ENCODE results near the gene LSAMP. TPM values are rescaled to one million over a fixed set of nuclear protein-coding genes. Genes with fewer than 3 reads are reported as not detected.

Gene LSAMP
- total RNA-seq, 1 donor: 3.3 TPM

DNA sequence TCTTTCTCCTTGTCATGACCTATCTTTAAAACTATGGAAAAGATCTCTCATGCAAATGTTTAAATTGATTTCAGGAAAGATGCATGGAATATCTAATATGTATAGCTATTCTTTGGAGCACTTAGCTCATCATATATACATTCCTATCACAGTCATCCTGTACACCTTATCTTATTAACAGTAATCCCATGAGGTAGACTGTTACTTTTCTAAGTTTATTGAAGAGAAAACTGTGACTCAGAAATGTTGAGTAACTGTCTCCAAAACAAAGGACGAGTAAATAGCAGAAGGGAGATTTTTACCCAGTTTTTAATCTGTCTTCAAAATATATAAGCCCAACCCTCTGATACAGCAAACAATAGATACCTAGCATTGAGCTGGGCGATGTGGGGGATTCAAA, 513.7 kb downstream of the LSAMP start:
- no peaks in the 10 kb centered on the region for H3K27me3 ChIP-seq (ENCODE audit: insufficient read depth, low read length)
- TF ChIP-seq, protein P1, sequence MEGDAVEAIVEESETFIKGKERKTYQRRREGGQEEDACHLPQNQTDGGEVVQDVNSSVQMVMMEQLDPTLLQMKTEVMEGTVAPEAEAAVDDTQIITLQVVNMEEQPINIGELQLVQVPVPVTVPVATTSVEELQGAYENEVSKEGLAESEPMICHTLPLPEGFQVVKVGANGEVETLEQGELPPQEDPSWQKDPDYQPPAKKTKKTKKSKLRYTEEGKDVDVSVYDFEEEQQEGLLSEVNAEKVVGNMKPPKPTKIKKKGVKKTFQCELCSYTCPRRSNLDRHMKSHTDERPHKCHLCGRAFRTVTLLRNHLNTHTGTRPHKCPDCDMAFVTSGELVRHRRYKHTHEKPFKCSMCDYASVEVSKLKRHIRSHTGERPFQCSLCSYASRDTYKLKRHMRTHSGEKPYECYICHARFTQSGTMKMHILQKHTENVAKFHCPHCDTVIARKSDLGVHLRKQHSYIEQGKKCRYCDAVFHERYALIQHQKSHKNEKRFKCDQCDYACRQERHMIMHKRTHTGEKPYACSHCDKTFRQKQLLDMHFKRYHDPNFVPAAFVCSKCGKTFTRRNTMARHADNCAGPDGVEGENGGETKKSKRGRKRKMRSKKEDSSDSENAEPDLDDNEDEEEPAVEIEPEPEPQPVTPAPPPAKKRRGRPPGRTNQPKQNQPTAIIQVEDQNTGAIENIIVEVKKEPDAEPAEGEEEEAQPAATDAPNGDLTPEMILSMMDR (IDR thresholded peaks at IDR 0.05; ENCODE audit: extremely low read depth, low read depth, low read length): no peak
- no peak overlapping the region for H2AFZ ChIP-seq (ENCODE audit: low read length)
- no peaks in the 10 kb centered on the region for H3K9me3 ChIP-seq (ENCODE audit: low read depth, low read length)
- no peak for DNase-seq (ENCODE audit: insufficient read length, low spot score, missing footprints)
- H3K4me1 ChIP-seq (ENCODE audit: insufficient read depth, low read length): no peaks in the 10 kb centered on the region
- no peaks in the 10 kb centered on the region for H3K36me3 ChIP-seq (ENCODE audit: insufficient read depth, low read length)
- H3K79me2 ChIP-seq (ENCODE audit: insufficient read depth, low read length): no peaks in the 10 kb centered on the region
- H4K20me1 ChIP-seq (ENCODE audit: insufficient read depth, low read length): no peaks in the 10 kb centered on the region
- H3K4me3 ChIP-seq (ENCODE audit: insufficient read depth, low read length): no peak overlapping the region
- no peak overlapping the region for H3K27ac ChIP-seq (ENCODE audit: low read depth, low read length)
- H3K4me2 ChIP-seq (ENCODE audit: insufficient read depth, low read length): no peak overlapping the region

DNA sequence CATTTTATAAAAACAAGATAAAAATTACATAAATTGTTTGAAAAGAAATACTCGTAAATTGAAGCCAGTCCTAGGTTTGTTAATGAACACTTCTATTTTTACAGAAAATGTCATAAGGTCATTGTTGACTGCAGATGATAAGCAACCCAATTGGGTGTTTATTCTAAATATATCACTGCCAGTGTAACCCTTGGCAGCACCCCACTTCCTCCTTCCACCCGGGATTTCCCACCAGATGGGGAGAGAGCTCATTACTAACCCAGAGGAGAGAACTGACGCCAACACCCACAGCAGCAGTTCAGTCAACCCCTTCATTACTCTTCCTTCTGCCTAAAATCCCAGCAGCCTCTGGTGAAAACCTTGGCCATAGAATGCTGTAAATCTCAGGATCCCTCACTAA, 514.4 kb downstream of the LSAMP start:
- H3K36me3 ChIP-seq (ENCODE audit: insufficient read depth, low read length): no peaks in the 10 kb centered on the region
- no peaks in the 10 kb centered on the region for H3K79me2 ChIP-seq (ENCODE audit: insufficient read depth, low read length)
- no peaks in the 10 kb centered on the region for H4K20me1 ChIP-seq (ENCODE audit: insufficient read depth, low read length)
- no peaks in the 10 kb centered on the region for H3K4me1 ChIP-seq (ENCODE audit: insufficient read depth, low read length)
- H2AFZ ChIP-seq (ENCODE audit: low read length): no peak overlapping the region
- H3K27me3 ChIP-seq (ENCODE audit: insufficient read depth, low read length): no peaks in the 10 kb centered on the region
- no peak overlapping the region for H3K4me3 ChIP-seq (ENCODE audit: insufficient read depth, low read length)
- H3K4me2 ChIP-seq (ENCODE audit: insufficient read depth, low read length): no peak overlapping the region
- H3K9me3 ChIP-seq (ENCODE audit: low read depth, low read length): no peaks in the 10 kb centered on the region
- TF ChIP-seq, protein P1 (IDR thresholded peaks at IDR 0.05; ENCODE audit: extremely low read depth, low read depth, low read length): no peak
- no peak for DNase-seq (ENCODE audit: insufficient read length, low spot score, missing footprints)
- no peak overlapping the region for H3K27ac ChIP-seq (ENCODE audit: low read depth, low read length)

DNA sequence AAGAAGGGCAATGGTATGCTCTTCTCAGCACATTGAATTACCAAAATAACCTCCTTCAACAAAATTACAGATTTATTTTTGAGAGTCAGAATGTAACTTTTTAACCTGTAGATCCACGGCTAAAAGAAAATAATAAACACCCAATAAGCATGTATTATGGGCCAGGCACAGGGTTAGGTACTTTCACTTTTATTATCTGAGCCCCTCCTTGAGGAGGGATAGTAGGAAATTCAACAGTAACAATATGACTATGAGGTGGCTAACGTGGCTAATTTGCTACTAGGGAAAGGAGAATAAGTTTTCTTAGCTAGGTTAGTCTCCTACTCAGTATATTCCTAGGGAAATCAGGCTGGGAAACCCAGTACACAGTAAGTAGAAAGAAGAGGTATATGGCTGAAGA, 515.1 kb downstream of the LSAMP start:
- no peak overlapping the region for H3K27ac ChIP-seq (ENCODE audit: low read depth, low read length)
- no peak overlapping the region for H2AFZ ChIP-seq (ENCODE audit: low read length)
- no peaks in the 10 kb centered on the region for H3K27me3 ChIP-seq (ENCODE audit: insufficient read depth, low read length)
- H3K9me3 ChIP-seq (ENCODE audit: low read depth, low read length): no peaks in the 10 kb centered on the region
- DNase-seq (ENCODE audit: insufficient read length, low spot score, missing footprints): no peak
- H3K4me2 ChIP-seq (ENCODE audit: insufficient read depth, low read length): no peak overlapping the region
- H4K20me1 ChIP-seq (ENCODE audit: insufficient read depth, low read length): no peaks in the 10 kb centered on the region
- H3K36me3 ChIP-seq (ENCODE audit: insufficient read depth, low read length): no peaks in the 10 kb centered on the region
- TF ChIP-seq, protein P1 (IDR thresholded peaks at IDR 0.05; ENCODE audit: extremely low read depth, low read depth, low read length): no peak
- H3K4me3 ChIP-seq (ENCODE audit: insufficient read depth, low read length): no peak overlapping the region
- H3K4me1 ChIP-seq (ENCODE audit: insufficient read depth, low read length): no peaks in the 10 kb centered on the region
- no peaks in the 10 kb centered on the region for H3K79me2 ChIP-seq (ENCODE audit: insufficient read depth, low read length)

DNA sequence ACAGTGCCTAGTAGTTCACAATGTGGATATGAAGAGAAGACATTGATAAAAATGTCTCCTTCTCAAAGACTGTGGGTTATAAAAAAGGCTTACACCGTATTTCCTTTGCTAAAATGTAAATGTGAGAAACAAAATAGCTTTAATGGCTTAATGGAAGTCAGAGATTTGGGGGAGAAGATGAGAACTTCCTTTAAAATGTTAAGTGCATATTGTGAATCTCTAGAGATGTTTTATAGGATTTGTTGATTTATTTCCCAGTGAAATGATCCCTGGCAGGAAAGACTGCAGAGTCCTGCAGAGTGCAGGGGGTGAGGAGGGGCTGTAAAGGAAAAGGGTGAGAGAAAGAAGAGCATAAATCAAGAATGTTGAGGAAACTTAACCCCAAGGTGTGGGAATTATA, 516.9 kb downstream of the LSAMP start:
- H3K4me1 ChIP-seq (ENCODE audit: insufficient read depth, low read length): no peaks in the 10 kb centered on the region
- TF ChIP-seq, protein P1 (IDR thresholded peaks at IDR 0.05; ENCODE audit: extremely low read depth, low read depth, low read length): no peak
- no peaks in the 10 kb centered on the region for H3K79me2 ChIP-seq (ENCODE audit: insufficient read depth, low read length)
- no peaks in the 10 kb centered on the region for H3K9me3 ChIP-seq (ENCODE audit: low read depth, low read length)
- H3K27ac ChIP-seq (ENCODE audit: low read depth, low read length): no peak overlapping the region
- no peak for DNase-seq (ENCODE audit: insufficient read length, low spot score, missing footprints)
- H3K36me3 ChIP-seq (ENCODE audit: insufficient read depth, low read length): no peaks in the 10 kb centered on the region
- H3K27me3 ChIP-seq (ENCODE audit: insufficient read depth, low read length): no peaks in the 10 kb centered on the region
- no peak overlapping the region for H3K4me2 ChIP-seq (ENCODE audit: insufficient read depth, low read length)
- no peak overlapping the region for H3K4me3 ChIP-seq (ENCODE audit: insufficient read depth, low read length)
- H4K20me1 ChIP-seq (ENCODE audit: insufficient read depth, low read length): no peaks in the 10 kb centered on the region
- no peak overlapping the region for H2AFZ ChIP-seq (ENCODE audit: low read length)

Data from osteoblast (primary cell).